K562 (cell line): ENCODE results near the gene LAMTOR4. TPM values are rescaled to one million over a fixed set of nuclear protein-coding genes. Genes with fewer than 3 reads are reported as not detected.

Experiments used
- CBX2 ChIP-seq: fragments of 200-600 bp; sonication (generic); IDR thresholded peaks from one replicate; pipeline ENCODE4 v1.6.1; 2012; ENCODE audit warnings: mild to moderate bottlenecking, low read length, inconsistent platforms; ENCODE audit not compliant: insufficient read depth, poor library complexity, severe bottlenecking
- DIDO1 ChIP-seq: fragments of 450-650 bp; IDR thresholded peaks from 2 replicates; pipeline ENCODE4 v1.6.1; 2016; ENCODE audit warnings: low read depth, missing biosample characterization, missing genetic modification characterization
- GTF2E2 ChIP-seq: fragments of 200-800 bp; sonication (Bioruptor generic); IDR thresholded peaks from 2 replicates; pipeline ENCODE4 v1.6.1; 2016; ENCODE audit warnings: missing genetic modification characterization, missing compliant biosample characterization
- HNRNPL ChIP-seq: fragments of 200-400 bp; formaldehyde crosslinking; IDR thresholded peaks from 2 replicates; pipeline ENCODE4 v1.6.1; 2017; ENCODE audit warnings: low read depth, mild to moderate bottlenecking, low read length
- HSF4 ChIP-seq: fragments of 250-450 bp; sonication (Bioruptor Pico); IDR thresholded peaks from 2 replicates; pipeline ENCODE4 v2.1.2; 2022; ENCODE audit warnings: mild to moderate bottlenecking, moderate library complexity, borderline replicate concordance
- ILK ChIP-seq: fragments of 450-650 bp; IDR thresholded peaks from 2 replicates; pipeline ENCODE4 v1.6.1; 2016; ENCODE audit warnings: missing genetic modification characterization, low read depth, mild to moderate bottlenecking, missing compliant biosample characterization, moderate library complexity, borderline replicate concordance
- MTF1 ChIP-seq: fragments of 250-450 bp; sonication (Bioruptor Pico); IDR thresholded peaks from 2 replicates; pipeline ENCODE4 v1.9.0; 2021; ENCODE audit warnings: moderate library complexity, mild to moderate bottlenecking, inconsistent platforms, borderline replicate concordance
- MYBL2 ChIP-seq, 2 experiments: fragments of 450-650 bp in 1 of 2; sonication (generic) in 1 of 2; formaldehyde crosslinking in 1 of 2; IDR thresholded peaks; 2 replicates each; pipeline versions ENCODE4 v1.6.1 to v1.8.1; 2017 to 2022; ENCODE audit warnings: borderline replicate concordance in 1 of 2, inconsistent platforms in 1 of 2, low read depth in 1 of 2, mild to moderate bottlenecking in 1 of 2, missing genetic modification reagents in 1 of 2, moderate library complexity in 1 of 2
- NCOA4 ChIP-seq: fragments of 450-650 bp; IDR thresholded peaks from 2 replicates; pipeline ENCODE4 v1.6.1; 2018; ENCODE audit warnings: mild to moderate bottlenecking; ENCODE audit not compliant: partially characterized antibody
- NR4A1 ChIP-seq, 2 experiments: fragments of 250-450 bp in 1 of 2; fragments of 450-650 bp in 1 of 2; sonication (Bioruptor Pico) in 1 of 2; IDR thresholded peaks; 2 replicates each; pipeline versions ENCODE4 v1.4.0 to v1.6.1; 2016 to 2020; ENCODE audit warnings: mild to moderate bottlenecking in 2 of 2, missing compliant biosample characterization in 1 of 2, missing genetic modification characterization in 1 of 2, moderate library complexity in 1 of 2
- POLR2H ChIP-seq: IDR thresholded peaks from 2 replicates; pipeline ENCODE4 v1.6.1; 2016; ENCODE audit warnings: missing genetic modification characterization, low read depth, mild to moderate bottlenecking, control low read depth, missing compliant biosample characterization, moderate library complexity
- SNRNP70 ChIP-seq: fragments of 200-400 bp; formaldehyde crosslinking; optimal IDR thresholded peaks from 2 replicates; pipeline ENCODE3; 2017; ENCODE audit warnings: low read depth, low read length
- STAT5A ChIP-seq: IDR thresholded peaks from 2 replicates; pipeline ENCODE4 v1.6.1; 2012; ENCODE audit warnings: low read length, inconsistent platforms, borderline replicate concordance
- STAT5B ChIP-seq: fragments of 250-450 bp; sonication (Bioruptor Pico); IDR thresholded peaks from 2 replicates; pipeline ENCODE4 v1.8.0; 2021; ENCODE audit warnings: mild to moderate bottlenecking, inconsistent platforms
- TSC22D4 ChIP-seq: fragments of 450-650 bp; IDR thresholded peaks from 2 replicates; pipeline ENCODE4 v1.6.1; 2016; ENCODE audit warnings: missing genetic modification characterization, missing biosample characterization, control low read depth
- WHSC1 ChIP-seq: IDR thresholded peaks from one replicate; pipeline ENCODE4 v1.6.1; 2012; ENCODE audit warnings: low read length, control low read depth, inconsistent platforms
- ZNF232 ChIP-seq: sonication (generic); formaldehyde crosslinking; IDR thresholded peaks from 2 replicates; pipeline ENCODE4 v1.8.0; 2022; ENCODE audit warnings: mild to moderate bottlenecking, missing genetic modification reagents
- polyA plus RNA-seq, 8 experiments: library from polyadenylated mRNA; depleted of rRNA in 4 of 8; stranded (reverse) in 5 of 8; unstranded in 3 of 8; fragments of >200 nt; fragmentation: Nextera tagmentation in 2 of 8; fragmentation: Illumina TruSeq in 1 of 8; extraction: Ambion mirVana in 2 of 8; extraction: Trizol in 1 of 8; gene quantifications; 2 replicates each; pipeline versions ENCODE4 v1.2.1 to v1.2.3, GENCODE V29; 2011 to 2014; ENCODE audit warnings: inconsistent platforms in 1 of 8, missing spikeins in 1 of 8
- total RNA-seq, 7 experiments: library from RNA; depleted of rRNA in 6 of 7; stranded (reverse); fragments of >200 nt in 6 of 7; fragmentation: Illumina TruSeq in 2 of 7; extraction: Trizol in 2 of 7; gene quantifications; 2 replicates each; pipeline versions ENCODE4 v1.2.1 to v1.2.3, GENCODE V29; 2011 to 2021; ENCODE audit warnings: low replicate concordance in 1 of 7
- TF ChIP-seq, protein P1 (sequence below): fragments of 450-650 bp; conservative IDR thresholded peaks from 2 replicates; pipeline ENCODE4 v1.6.1; 2016; ENCODE audit warnings: missing genetic modification characterization, low read depth, mild to moderate bottlenecking, control low read depth, missing compliant biosample characterization
- TF ChIP-seq, protein P2 (sequence below): sonication (generic); formaldehyde crosslinking; IDR thresholded peaks from 2 replicates; pipeline ENCODE4 v1.8.0; 2022; ENCODE audit warnings: mild to moderate bottlenecking, missing genetic modification reagents, borderline replicate concordance
- TF ChIP-seq, protein P3 (sequence below), 2 experiments: fragments of 450-650 bp in 1 of 2; sonication (generic) in 1 of 2; formaldehyde crosslinking; conservative IDR thresholded peaks; 2 replicates each; pipeline versions ENCODE4 v1.4.0 to v1.8.1; 2020 to 2022; ENCODE audit warnings: mild to moderate bottlenecking in 1 of 2, missing genetic modification reagents in 1 of 2
- TF ChIP-seq, protein P4 (sequence below): IDR thresholded peaks from 2 replicates; pipeline ENCODE4 v1.6.1; 2012; ENCODE audit warnings: low read depth, low read length, improper control_type of control experiment, borderline replicate concordance

Gene LAMTOR4
- total and polyA plus RNA-seq, 9 of the 15 experiments (the other 6 are each of a cell fraction or from before 2014, with no cell fraction given), result 79.6 to 314 (median 195) TPM

DNA sequence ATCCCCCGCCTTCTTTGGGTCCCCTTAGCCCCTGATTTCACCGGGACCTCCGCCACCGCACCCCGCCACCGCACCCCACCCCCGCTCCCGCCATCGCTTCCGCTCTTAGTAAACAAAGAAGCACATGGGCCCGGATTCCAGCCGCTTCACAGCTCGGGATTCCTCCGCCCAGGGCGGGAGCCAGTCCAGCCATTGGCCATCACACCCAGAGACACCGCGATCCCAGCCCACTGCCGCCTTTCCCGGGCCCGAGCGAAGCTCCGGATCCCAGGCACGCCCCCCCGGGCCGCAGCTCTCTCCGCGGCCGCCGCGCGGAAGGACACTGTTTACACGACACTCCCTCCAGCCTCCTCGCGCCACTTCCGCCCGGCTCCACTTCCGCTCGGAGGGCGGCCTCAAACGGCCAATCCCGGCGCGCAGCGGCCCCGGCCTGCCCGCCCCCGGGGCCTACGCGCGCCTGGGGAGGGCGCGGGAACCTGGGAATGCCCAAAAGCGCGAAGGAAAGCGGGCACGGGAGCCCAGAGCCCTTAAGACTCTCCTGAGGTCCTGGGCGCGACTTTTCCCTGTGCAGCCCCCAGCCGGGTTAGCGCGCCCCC, 48.2 kb upstream of the LAMTOR4 start (continued):
- TF ChIP-seq POLR2H (tag) (no peak), TSC22D4 (tag) (no peak), WHSC1 (no peak), NR4A1 (CRISPR knock-in tag; IDR thresholded peaks at IDR 0.05) (peak; percentile 69; the same call in 1 of the 2 replicates), NR4A1 (tag; IDR thresholded peaks at IDR 0.05) (no peak), HSF4 (CRISPR knock-in tag) (no peak), CBX2 (no peak), MYBL2 (IDR thresholded peaks at IDR 0.05; ENCODE audit: low read depth) (no peak), MYBL2 (CRISPR knock-in tag; IDR thresholded peaks at IDR 0.05; ENCODE audit: borderline replicate concordance) (no peak), DIDO1 (tag) (peak; percentile 74), NCOA4 (no peak), ZNF232 (no peak), STAT5B (CRISPR knock-in tag) (no peak), HNRNPL (no peak), MTF1 (CRISPR knock-in tag) (no peak), ILK (tag) (no peak), GTF2E2 (tag) (0 out of 2 replicates have a peak, but pooled peaks have one; percentile 35), STAT5A (no peak), SNRNP70 (no peak)
- TF ChIP-seq, protein P1, sequence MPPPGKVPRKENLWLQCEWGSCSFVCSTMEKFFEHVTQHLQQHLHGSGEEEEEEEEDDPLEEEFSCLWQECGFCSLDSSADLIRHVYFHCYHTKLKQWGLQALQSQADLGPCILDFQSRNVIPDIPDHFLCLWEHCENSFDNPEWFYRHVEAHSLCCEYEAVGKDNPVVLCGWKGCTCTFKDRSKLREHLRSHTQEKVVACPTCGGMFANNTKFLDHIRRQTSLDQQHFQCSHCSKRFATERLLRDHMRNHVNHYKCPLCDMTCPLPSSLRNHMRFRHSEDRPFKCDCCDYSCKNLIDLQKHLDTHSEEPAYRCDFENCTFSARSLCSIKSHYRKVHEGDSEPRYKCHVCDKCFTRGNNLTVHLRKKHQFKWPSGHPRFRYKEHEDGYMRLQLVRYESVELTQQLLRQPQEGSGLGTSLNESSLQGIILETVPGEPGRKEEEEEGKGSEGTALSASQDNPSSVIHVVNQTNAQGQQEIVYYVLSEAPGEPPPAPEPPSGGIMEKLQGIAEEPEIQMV (tag), result no peak
- TF ChIP-seq, protein P2, sequence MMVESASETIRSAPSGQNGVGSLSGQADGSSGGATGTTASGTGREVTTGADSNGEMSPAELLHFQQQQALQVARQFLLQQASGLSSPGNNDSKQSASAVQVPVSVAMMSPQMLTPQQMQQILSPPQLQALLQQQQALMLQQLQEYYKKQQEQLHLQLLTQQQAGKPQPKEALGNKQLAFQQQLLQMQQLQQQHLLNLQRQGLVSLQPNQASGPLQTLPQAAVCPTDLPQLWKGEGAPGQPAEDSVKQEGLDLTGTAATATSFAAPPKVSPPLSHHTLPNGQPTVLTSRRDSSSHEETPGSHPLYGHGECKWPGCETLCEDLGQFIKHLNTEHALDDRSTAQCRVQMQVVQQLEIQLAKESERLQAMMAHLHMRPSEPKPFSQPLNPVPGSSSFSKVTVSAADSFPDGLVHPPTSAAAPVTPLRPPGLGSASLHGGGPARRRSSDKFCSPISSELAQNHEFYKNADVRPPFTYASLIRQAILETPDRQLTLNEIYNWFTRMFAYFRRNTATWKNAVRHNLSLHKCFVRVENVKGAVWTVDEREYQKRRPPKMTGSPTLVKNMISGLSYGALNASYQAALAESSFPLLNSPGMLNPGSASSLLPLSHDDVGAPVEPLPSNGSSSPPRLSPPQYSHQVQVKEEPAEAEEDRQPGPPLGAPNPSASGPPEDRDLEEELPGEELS (CRISPR knock-in tag), result no peak; the same call in 1 of the 2 replicates
- TF ChIP-seq, protein P3, sequence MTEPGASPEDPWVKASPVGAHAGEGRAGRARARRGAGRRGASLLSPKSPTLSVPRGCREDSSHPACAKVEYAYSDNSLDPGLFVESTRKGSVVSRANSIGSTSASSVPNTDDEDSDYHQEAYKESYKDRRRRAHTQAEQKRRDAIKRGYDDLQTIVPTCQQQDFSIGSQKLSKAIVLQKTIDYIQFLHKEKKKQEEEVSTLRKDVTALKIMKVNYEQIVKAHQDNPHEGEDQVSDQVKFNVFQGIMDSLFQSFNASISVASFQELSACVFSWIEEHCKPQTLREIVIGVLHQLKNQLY (CRISPR knock-in tag; conservative IDR thresholded peaks at IDR 0.05), result no peak
- TF ChIP-seq, protein P4, sequence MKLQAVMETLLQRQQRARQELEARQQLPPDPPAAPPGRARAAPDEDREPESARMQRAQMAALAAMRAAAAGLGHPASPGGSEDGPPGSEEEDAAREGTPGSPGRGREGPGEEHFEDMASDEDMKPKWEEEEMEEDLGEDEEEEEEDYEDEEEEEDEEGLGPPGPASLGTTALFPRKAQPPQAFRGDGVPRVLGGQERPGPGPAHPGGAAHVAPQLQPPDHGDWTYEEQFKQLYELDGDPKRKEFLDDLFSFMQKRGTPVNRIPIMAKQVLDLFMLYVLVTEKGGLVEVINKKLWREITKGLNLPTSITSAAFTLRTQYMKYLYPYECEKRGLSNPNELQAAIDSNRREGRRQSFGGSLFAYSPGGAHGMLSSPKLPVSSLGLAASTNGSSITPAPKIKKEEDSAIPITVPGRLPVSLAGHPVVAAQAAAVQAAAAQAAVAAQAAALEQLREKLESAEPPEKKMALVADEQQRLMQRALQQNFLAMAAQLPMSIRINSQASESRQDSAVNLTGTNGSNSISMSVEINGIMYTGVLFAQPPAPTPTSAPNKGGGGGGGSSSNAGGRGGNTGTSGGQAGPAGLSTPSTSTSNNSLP, result no peak
